ENCODE data around the gene CDH4. TPM values are rescaled to one million over a fixed set of nuclear protein-coding genes. Genes with fewer than 3 reads are reported as not detected.

Gene CDH4
- total and polyA plus RNA-seq, 12 donors, result 0.04 to 0.25 (median 0.08) TPM; not detected in 5

DNA sequence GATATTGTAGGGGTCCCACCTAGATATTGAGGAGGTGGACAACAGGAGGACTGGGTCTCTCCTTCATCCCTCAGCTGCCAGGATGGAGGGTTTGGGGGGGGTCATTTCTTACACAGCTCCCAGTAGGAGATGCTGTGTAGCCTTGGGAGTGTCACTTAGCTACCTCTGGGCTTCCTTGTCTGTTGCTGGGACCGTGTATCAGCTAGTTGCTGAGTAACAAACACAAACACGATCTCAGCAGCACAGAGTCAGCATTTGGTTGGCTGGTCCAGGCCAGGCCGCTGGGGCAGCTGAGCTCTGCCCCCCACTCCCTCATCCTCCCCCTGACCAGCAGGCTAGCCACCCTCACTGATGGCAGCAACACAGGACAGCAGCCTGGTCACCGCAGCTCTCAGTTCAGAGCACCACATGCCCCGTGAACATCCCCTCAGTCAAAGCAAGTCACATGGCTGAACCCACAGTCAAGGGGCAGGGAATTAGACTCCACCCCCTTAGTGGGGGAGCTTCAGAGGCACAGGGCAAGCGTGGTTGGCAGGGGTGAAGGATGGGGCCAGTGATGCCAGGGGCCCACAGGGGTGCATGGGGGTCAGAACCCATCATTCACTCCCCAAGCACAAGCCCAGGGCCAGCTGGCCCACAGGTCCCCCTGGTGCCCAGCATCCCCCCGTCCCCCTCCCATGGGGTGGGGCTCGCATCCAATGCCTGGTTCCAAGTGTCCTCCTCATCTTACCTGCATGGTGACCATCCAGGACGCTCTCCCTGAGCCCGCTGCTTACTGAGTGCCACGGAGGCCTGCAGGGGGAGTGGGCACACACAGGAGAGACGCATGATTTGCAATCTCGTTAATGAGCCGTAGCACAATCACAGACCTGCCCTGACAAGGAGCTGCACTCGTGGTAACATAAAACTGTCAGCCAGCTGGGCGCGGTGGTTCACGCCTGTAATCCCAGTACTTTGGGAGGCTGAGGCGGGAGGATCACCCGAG lies 701.3 kb downstream of the CDH4 start:
- TF ChIP-seq, protein P1, sequence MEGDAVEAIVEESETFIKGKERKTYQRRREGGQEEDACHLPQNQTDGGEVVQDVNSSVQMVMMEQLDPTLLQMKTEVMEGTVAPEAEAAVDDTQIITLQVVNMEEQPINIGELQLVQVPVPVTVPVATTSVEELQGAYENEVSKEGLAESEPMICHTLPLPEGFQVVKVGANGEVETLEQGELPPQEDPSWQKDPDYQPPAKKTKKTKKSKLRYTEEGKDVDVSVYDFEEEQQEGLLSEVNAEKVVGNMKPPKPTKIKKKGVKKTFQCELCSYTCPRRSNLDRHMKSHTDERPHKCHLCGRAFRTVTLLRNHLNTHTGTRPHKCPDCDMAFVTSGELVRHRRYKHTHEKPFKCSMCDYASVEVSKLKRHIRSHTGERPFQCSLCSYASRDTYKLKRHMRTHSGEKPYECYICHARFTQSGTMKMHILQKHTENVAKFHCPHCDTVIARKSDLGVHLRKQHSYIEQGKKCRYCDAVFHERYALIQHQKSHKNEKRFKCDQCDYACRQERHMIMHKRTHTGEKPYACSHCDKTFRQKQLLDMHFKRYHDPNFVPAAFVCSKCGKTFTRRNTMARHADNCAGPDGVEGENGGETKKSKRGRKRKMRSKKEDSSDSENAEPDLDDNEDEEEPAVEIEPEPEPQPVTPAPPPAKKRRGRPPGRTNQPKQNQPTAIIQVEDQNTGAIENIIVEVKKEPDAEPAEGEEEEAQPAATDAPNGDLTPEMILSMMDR (IDR thresholded peaks at IDR 0.05), result no peak
- Histone ChIP-seq H3K4me3 (no peak overlapping the region), H3K27me3 (peaks cover 0 to 39% (median 11%) of the 10 kb centered on the region in 7 donors), H3K9me3 (no peaks in the 10 kb centered on the region), H3K36me3 (no peaks in the 10 kb centered on the region), H3K27ac (no peak overlapping the region), H3K4me1 (no peaks in the 10 kb centered on the region)
- intact Hi-C loops (cut with DNase I), result no loop called here
- no peak for ATAC-seq
- WGBS, 2 donors, result 83 to 85% methylated on average over 20 of the region's 20 CpGs
- no peak for DNase-seq

DNA sequence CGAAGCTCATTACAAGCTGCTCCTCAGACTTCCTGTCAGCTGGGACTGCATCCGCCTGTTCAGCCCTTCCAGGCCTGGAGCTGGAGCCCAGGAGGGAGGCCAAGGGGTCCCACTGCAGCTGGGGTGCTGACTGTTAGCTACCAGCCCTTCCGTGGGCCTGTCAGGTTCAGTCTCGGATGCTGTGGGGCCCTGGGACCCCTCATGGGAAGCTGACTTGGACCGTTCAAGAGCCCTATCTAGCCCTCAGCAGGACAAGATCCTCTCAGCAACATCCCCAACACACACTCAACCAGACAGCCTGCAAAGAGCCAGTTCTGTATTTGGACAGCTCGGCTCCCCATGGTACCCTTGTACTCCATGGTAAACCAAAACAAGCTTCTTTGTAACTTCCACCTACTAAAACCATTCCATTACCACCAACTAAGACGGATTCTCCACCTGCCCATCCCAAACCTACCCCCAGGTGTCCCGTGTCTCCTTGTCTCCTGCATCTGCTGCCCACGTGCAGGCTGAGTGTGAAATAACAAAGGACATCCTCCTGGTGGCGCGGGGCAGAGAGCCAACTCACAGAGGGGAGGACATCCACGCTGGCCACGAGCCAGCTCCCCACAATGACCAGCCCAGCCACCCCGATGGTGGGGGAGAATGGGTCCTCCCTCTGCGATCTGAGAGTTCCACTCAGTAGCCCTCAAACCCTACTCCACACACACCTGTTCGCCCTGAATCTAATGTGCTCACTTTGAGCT lies 702.4 kb downstream of the CDH4 start:
- Histone ChIP-seq H3K27ac (no peak overlapping the region), H3K27me3 (peaks cover 0 to 39% (median 11%) of the 10 kb centered on the region in 7 donors), H3K36me3 (no peaks in the 10 kb centered on the region), H3K4me3 (no peak overlapping the region), H3K9me3 (no peaks in the 10 kb centered on the region), H3K4me1 (no peaks in the 10 kb centered on the region)
- TF ChIP-seq, protein P1 (IDR thresholded peaks at IDR 0.05), result no peak
- intact Hi-C loops (cut with DNase I), result no loop called here
- DNase-seq (no peak), ATAC-seq (no peak)
- 36 to 55% methylated on average over 16 of the region's 16 CpGs for WGBS, 2 donors

DNA sequence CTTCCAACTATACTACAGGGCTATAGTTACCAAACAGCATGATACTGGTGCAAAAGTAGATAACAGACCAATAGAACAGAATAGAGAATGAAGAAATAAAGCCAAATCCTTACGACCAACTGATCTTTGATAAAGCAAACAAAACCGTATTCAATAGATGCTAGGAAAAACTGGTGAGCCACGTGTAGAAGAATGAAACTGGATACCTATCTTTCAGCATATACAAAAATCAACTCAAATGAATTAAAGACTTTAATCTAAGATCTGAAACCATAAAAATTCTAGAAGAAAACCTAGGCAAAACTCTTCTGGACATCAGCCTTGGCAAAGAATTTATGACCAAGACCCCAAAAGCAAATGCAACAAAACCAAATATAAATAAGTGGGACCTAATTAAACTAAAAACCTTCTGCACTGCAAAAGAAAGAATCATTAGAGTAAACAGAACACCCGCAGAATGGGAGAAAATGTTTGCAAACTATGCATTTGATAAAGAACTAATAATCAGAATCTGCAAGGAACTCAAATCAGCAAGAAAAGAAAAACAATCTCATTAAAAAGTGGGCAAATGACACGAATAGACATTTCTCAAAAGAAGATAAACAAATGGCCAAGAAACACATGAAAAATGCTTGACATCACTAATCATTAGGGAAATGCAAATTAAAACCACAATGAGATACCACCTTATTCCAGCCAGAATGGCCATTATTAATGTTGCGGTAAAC lies 703.8 kb downstream of the CDH4 start:
- Histone ChIP-seq H3K36me3 (no peaks in the 10 kb centered on the region), H3K27me3 (peaks cover 0 to 30% (median 11%) of the 10 kb centered on the region in 7 donors), H3K4me3 (no peak overlapping the region), H3K9me3 (no peaks in the 10 kb centered on the region), H3K27ac (no peak overlapping the region), H3K4me1 (no peaks in the 10 kb centered on the region)
- ATAC-seq (no peak), DNase-seq (no peak)
- TF ChIP-seq, protein P1 (IDR thresholded peaks at IDR 0.05), result no peak
- intact Hi-C loops (cut with DNase I), result no loop called here
- WGBS, 2 donors, result 72 to 79% methylated on average over 6 of the region's 6 CpGs

Data from heart right ventricle (tissue), 16 donors.